Cardiac septum (tissue), 1 donor: Measurements from ENCODE around the gene CBFA2T3. TPM values are rescaled to one million over a fixed set of nuclear protein-coding genes. Genes with fewer than 3 reads are reported as not detected.

Experiments used
- DNase-seq: peaks from one replicate; pipeline ENCODE4 v3.0.0-alpha.2; 2020; ENCODE audit warnings: low spot score
- intact Hi-C: fragments of 100-400 bp; cut with DNase I; formaldehyde crosslinking; loops from one replicate; pipeline ENCODE4 v1.14.0; 2022
- total RNA-seq: library from RNA; stranded (reverse); fragmentation: NEBNext Ultra II Directional; extraction: Animal tissue kit (Norgen Biotek cat#: 25700); gene quantifications from one replicate; pipeline ENCODE4 v1.2.1, GENCODE V29; 2021
- donor health status: DM: no; HTN: no; CAD: no.

CBFA2T3 gene
- total RNA-seq, 1 donor from 2014 or later = 5.9 TPM

- intact Hi-C loops = no loop called here
- no peak for DNase-seq
These were observed 2.5 kb upstream of the CBFA2T3 start for GRCh38 chr16:88979353-88980015.

GRCh38 chr16:88978608-88979346 is 1.8 kb upstream of the CBFA2T3 start:
- intact Hi-C loops = no loop called here
- DNase-seq = no peak

DNA sequence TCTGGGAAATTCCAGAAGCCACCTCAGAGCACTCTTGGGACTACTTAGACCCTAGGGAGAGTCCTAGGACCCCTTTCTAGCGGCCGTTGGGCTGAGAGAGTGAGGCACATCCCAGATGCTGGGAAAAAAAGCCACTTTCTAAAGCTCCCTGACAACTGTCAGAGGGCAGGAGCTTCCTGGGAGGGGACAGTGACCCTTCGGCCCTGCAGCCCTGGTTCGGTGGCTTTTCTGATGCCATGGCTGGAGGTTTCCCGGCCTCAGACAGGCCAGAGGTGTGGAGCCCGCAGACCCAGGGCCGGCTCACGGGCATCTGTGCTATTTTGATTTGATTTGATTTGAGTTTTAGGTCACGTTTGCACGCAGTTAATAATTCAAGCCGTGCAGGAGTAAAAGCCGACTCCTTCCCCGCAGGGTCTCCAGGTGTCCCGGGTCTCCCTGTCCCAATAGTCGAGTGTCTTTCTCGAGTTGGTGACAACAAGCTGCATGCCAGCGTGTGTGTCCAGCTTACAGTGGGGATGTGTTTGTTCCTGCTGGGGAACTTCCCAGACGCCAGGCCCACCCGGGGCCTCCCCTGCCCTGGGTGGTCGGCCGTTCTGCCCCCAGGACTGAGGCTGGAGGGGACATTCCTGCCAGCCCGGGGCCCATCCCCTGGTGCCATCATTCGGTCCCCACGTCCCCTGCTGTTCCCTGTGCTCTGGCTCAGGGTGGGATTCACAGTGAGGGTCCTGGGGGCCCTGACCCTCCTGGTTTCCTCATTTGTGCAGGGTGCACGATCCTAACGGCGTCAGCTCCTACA is 1.0 kb upstream of the CBFA2T3 start:
- intact Hi-C loops = no loop called here
- no peak for DNase-seq

- intact Hi-C loops = no loop called here
- DNase-seq = no peak
These were observed 515 bp downstream of the CBFA2T3 start for GRCh38 chr16:88976366-88977017.

DNA sequence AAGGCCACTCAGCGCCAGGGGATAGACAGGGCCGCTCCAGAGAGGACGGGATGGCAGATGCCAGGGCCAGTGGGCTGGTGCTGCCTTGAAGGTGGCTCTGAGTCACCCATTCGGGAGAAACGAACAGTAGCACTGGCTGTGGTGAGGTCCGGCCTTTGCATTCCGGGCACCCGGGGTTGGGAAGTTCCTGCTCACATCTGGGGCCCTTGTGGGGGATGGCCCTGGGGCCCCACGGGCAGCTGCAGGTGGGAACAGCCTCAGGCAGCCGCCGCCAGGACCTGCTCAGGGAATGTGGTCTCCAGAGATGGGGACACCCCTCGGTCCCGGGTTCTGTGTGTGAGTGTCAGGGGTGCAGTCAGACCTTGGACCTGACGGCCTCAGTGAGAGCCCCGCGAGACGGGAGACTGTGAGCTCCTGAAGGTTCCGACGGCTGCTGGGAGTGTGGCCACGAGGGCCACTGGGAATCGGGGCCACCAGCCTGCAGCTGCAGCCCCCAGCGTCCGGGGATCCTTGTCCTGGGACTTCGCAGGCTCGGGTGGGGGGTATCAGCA is 1.4 kb downstream of the CBFA2T3 start:
- no peak for DNase-seq
- intact Hi-C loops = no loop called here

DNA sequence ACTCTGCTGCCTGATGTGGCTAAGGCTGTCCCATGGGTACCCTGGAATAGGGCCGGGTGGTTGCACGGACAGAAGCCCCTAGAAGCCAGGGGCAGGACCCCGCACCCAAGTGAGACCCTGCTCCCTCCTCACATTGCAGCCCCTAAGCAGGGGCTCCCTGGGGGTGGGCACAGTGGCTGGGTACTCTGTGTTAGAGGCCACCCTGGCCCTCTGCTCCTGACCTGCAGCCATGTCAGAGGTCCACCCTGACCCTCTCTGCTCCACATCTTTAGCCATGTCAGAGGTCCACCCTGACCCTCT is 2.1 kb downstream of the CBFA2T3 start:
- no peak for DNase-seq
- intact Hi-C loops = no loop called here

GRCh38 chr16:88974080-88974915 is 2.7 kb downstream of the CBFA2T3 start:
- no peak for DNase-seq
- intact Hi-C loops = no loop called here

- intact Hi-C loops = no loop called here
- no peak for DNase-seq
These were observed 3.5 kb downstream of the CBFA2T3 start for GRCh38 chr16:88973415-88974050.

- DNase-seq = no peak
- intact Hi-C loops = no loop called here
These were observed 4.0 kb downstream of the CBFA2T3 start for GRCh38 chr16:88973007-88973410.

DNA sequence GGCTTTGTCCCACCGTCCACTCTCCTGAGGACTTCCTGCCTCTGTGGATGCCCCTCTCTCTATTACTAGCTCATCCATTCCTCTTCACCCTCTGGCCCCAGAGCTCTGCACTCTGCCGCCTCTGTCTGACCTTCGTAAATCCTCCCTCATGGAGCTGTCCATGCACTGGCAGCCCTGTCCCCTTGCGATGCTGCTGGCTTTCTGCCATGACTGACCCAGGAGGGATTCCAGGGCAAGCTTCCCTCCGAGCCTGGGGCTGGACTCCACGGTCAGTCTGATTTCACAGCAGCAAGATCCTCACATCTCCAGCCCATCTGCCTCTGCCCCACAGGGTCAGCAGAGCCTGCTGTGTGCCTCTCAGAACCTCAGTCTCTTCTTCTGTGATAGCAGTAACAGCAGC is 4.7 kb downstream of the CBFA2T3 start:
- DNase-seq = no peak
- intact Hi-C loops = no loop called here

DNA sequence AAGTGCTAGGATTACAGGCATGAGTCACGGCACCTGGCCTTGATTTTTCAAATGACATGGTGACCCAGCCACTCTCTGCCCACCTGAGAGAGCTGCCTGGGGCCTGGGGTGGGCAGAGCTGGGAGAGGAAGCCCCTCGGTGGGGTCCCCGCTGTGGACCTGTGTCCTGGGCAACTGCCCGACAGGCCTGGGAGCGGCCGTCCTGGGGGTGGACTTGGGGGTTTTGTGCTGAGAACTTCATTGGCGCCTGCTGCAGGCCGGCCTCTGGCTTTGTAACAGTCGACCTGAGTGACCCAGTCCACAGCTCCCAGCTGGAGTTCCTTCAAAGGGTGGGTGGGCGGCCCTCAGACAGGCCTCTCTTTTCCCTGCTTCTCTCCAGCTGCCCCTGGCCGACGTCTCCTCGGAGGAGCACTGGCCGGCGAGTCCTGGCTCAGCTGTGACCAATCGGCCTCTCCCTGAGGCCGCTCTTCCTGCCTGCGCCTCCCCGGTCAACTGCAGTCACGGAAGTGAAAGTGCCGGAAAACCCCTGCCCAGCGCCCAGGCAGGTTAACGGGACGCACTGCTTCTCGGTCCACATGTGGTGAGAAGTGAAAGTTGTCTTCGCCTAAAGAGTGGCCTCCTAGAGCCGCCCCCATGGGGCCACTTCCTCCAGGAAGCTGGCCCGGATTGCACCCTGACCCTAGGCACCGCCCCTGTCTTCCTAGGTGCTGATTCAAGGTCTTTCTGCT is 5.5 kb downstream of the CBFA2T3 start:
- no peak for DNase-seq
- intact Hi-C loops = no loop called here

GRCh38 chr16:88970539-88971065 is 6.4 kb downstream of the CBFA2T3 start:
- DNase-seq = no peak
- intact Hi-C loops = no loop called here

GRCh38 chr16:88970050-88970449 is 7.0 kb downstream of the CBFA2T3 start:
- no peak for DNase-seq
- intact Hi-C loops = no loop called here

DNA sequence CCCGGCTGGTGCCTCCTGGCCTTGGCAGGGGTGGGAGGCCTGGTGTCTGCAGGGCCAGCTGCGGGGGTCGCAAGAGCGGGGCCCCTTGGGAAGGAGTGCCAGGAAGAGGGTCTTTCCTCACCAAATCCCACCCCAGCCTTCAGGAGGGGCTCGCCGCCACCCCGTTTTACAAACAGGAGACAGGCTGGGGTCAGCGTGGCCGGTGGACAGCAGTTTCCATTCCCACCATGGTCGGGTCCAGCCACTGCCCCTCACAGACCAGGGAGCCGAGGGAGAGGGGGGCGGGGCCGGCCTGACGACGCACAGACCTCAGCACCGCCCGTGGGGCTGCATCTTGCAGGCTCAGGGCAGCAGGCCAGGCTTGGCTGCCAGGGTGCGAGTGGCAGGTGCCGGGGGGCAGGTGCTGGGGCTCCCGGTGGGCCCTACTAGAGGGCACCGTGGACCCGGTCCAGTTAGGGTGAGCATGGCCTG is 7.6 kb downstream of the CBFA2T3 start:
- intact Hi-C loops = no loop called here
- DNase-seq = no peak

DNA sequence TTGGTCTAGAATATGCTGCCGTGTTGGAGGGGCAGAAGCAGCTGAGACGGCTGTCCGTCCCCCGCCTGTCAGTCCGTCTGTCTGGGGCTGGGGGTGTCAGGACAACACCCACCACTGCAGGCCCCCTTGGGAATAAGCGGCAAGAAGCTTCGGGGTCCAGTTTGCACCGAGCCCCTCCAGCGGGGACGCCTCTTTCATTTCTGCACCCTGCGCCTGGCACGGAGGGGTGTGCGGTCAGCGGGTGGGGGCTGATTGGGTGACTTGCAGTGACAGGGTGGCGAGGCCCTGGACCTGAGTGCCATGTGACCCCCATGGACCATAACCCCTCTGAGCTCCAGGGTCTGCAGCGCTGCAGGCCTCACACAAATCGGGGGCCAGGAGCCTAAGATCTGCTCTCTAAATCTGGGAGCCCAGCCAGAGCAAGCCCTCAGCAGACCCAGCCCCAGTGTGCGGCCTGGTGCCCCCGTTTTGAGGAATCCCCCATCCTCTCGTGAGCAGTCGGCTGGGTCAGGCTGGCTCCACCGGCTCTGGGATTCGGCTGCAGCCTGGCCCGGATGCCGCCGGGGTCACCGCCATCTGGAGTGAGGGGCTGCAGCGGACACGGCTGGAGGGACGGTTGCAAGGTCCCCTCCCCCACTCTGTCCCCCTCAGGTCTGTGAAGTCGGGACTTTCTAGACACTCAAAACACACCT is 8.3 kb downstream of the CBFA2T3 start:
- intact Hi-C loops = no loop called here

DNA sequence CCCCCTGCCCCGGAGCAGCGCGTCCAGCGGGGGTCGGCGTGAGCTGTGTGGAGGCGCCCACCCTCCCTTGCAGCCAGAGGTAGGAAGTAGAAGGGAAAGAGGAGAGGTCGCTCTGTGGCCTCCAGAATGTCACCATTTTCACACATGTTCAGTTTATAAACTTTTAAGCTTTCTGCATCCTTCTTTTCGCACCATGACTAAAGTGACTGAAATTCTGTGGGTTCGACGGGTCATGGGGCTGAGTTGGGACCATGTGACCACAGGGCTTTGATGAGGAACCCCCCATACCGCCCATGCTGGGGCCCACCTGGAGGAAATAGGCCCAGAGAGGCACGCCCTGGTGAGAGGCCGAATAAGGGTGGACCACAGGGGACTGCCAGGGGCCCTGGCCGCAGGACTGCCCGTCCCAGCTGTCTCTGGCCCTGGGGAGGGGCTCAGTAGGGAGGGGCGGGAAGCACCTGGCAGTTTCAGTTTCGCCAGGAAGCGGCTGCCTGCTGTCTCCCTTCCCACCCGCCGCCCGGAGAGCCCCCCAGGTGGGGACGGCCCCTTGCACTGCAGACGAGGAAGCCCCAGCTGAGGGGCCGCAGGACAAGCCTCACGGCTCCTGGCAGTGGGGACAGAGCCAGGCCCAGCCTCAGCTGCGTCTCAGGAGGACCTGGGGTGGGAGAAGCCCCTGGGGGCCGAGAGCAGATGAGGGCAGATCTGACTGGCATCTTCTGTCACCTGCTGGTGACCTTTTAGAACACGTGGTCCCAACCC is 9.0 kb downstream of the CBFA2T3 start:
- no peak for DNase-seq
- intact Hi-C loops = no loop called here

More for the DNA sequence above, 8.3 kb downstream of the CBFA2T3 start:
- DNase-seq = no peak
